Esophagus muscularis mucosa (tissue), 4 donors: ENCODE measurements around the gene GBF1. TPM values are rescaled to one million over a fixed set of nuclear protein-coding genes. Genes with fewer than 3 reads are reported as not detected.

Experiments used
- DNase-seq: peaks from one replicate; pipeline ENCODE4 v3.0.0-alpha.2; 2017; ENCODE audit errors: extremely low spot score
- H3K27ac ChIP-seq, 4 donors: fragments of 200-600 bp; sonication (generic); replicated peaks in 1 of 4; 1 replicate in 3 of 4; 2 replicates in 1 of 4; pipeline ENCODE4 v1.5.1; 2016 to 2019; ENCODE audit warnings: mild to moderate bottlenecking in 1 of 4
- H3K27me3 ChIP-seq, 4 donors: fragments of 200-600 bp; sonication (generic); one replicate each; pipeline versions ENCODE4 v1.5.1 to v1.6.0; 2016 to 2019
- H3K36me3 ChIP-seq, 4 donors: fragments of 200-600 bp; sonication (generic); one replicate each; pipeline ENCODE4 v1.5.1; 2016 to 2019
- H3K4me1 ChIP-seq, 4 donors: fragments of 200-600 bp; sonication (generic); one replicate each; pipeline ENCODE4 v1.5.1; 2016 to 2019
- H3K4me3 ChIP-seq, 4 donors: fragments of 200-600 bp; sonication (generic); 1 replicate in 2 of 4; 2 replicates in 2 of 4; pipeline ENCODE4 v1.5.1; 2016 to 2019; ENCODE audit warnings: mild to moderate bottlenecking in 4 of 4, moderate library complexity in 1 of 4
- H3K9me3 ChIP-seq, 4 donors: fragments of 200-600 bp; sonication (generic); 1 replicate in 3 of 4; 2 replicates in 1 of 4; pipeline ENCODE4 v1.5.1; 2016 to 2019
- CTCF ChIP-seq, 3 experiments: fragments of 200-600 bp in 2 of 3; fragments of 450-650 bp in 1 of 3; sonication (generic) in 2 of 3; IDR thresholded peaks; one replicate each; pipeline ENCODE4 v1.5.1; 2017 to 2019; ENCODE audit warnings: antibody characterized with exemption in 3 of 3, mild to moderate bottlenecking in 2 of 3, moderate library complexity in 1 of 3
- EP300 ChIP-seq: sonication (generic); formaldehyde crosslinking; IDR thresholded peaks from one replicate; pipeline ENCODE4 v1.6.1; 2017; ENCODE audit warnings: antibody characterized with exemption
- POLR2A ChIP-seq: fragments of 450-650 bp; IDR thresholded peaks from one replicate; pipeline ENCODE4 v1.6.1; 2017; ENCODE audit warnings: antibody characterized with exemption, moderate library complexity, mild to moderate bottlenecking, low read depth
- POLR2AphosphoS5 ChIP-seq, 2 donors: sonication (generic); formaldehyde crosslinking; IDR thresholded peaks; one replicate each; pipeline ENCODE4 v1.6.1; 2017; ENCODE audit warnings: antibody characterized with exemption in 2 of 2
- WGBS: methylation state at CpG from one replicate; pipeline ENCODE4 v1.1.5; 2018; 5-methylcytosine and 5-hydroxymethylcytosine counted together
- intact Hi-C: fragments of 100-400 bp; cut with DNase I; formaldehyde crosslinking; loops from one replicate; pipeline ENCODE4 v1.15.1; 2023
- total RNA-seq, 4 donors: library from RNA; depleted of rRNA; stranded (reverse); fragments of >200 nt; gene quantifications; one replicate each; pipeline versions ENCODE4 v1.1.0 to v1.2.1, GENCODE V29; 2016

The GBF1 gene
- total RNA-seq, 4 donors from 2014 or later, result 33.1 to 52.4 (median 40.0) TPM

GRCh38 chr10:102354451-102354850, 109.1 kb downstream of the GBF1 start:
- no peak for DNase-seq
- H3K4me3 ChIP-seq, result no peak overlapping the region
- no peak for TF ChIP-seq CTCF (IDR thresholded peaks at IDR 0.05)
- no peak for TF ChIP-seq POLR2A
- no peak for TF ChIP-seq EP300
- TF ChIP-seq POLR2AphosphoS5 (IDR thresholded peaks at IDR 0.05), result no peak
- H3K27me3 ChIP-seq, result no peaks in the 10 kb centered on the region
- WGBS, result 81% methylated on average over 3 of the region's 3 CpGs
- no peaks in the 10 kb centered on the region for H3K4me1 ChIP-seq
- intact Hi-C loops, result loop anchor here (5.0 kb wide), 1 partner anchor 187 kb away; no protein-coding TSS in a partner anchor
- H3K36me3 ChIP-seq, result peaks cover 46 to 97% (median 80%) of the 10 kb centered on the region in 4 donors
- no peak overlapping the region for H3K27ac ChIP-seq
- no peaks in the 10 kb centered on the region for H3K9me3 ChIP-seq

- Histone ChIP-seq H3K27ac (no peak overlapping the region), H3K4me1 (no peaks in the 10 kb centered on the region), H3K36me3 (peaks cover 62 to 97% (median 90%) of the 10 kb centered on the region in 4 donors), H3K4me3 (no peak overlapping the region), H3K9me3 (no peaks in the 10 kb centered on the region), H3K27me3 (no peaks in the 10 kb centered on the region)
- 98% methylated on average over 4 of the region's 4 CpGs for WGBS
- intact Hi-C loops, result no loop called here
- TF ChIP-seq POLR2A, result no peak
- no peak for TF ChIP-seq POLR2AphosphoS5 (IDR thresholded peaks at IDR 0.05)
- no peak for TF ChIP-seq EP300
- DNase-seq, result no peak
These were observed 113.5 kb downstream of the GBF1 start for GRCh38 chr10:102358712-102359382.

- 100% methylated on average over 1 of the region's 1 CpG for WGBS
- intact Hi-C loops, result no loop called here
- no peak for DNase-seq
- no peaks in the 10 kb centered on the region for H3K4me1 ChIP-seq
- no peaks in the 10 kb centered on the region for H3K9me3 ChIP-seq
- H3K27ac ChIP-seq, result no peak overlapping the region
- no peaks in the 10 kb centered on the region for H3K27me3 ChIP-seq
- TF ChIP-seq EP300 (no peak), CTCF (IDR thresholded peaks at IDR 0.05) (no peak), POLR2AphosphoS5 (IDR thresholded peaks at IDR 0.05) (no peak), POLR2A (no peak)
- no peak overlapping the region for H3K4me3 ChIP-seq
- peaks cover 94 to 100% (median 100%) of the 10 kb centered on the region in 4 donors for H3K36me3 ChIP-seq
These were observed 122.1 kb downstream of the GBF1 start for GRCh38 chr10:102367441-102367840.

- TF ChIP-seq POLR2A (no peak), EP300 (no peak), POLR2AphosphoS5 (IDR thresholded peaks at IDR 0.05) (no peak), CTCF (IDR thresholded peaks at IDR 0.05) (no peak)
- WGBS, result 70% methylated on average over 3 of the region's 3 CpGs
- DNase-seq, result no peak
- Histone ChIP-seq H3K27ac (no peak overlapping the region), H3K4me3 (no peak overlapping the region), H3K9me3 (no peaks in the 10 kb centered on the region), H3K4me1 (no peaks in the 10 kb centered on the region), H3K27me3 (no peaks in the 10 kb centered on the region), H3K36me3 (peaks cover 92 to 100% (median 97%) of the 10 kb centered on the region in 4 donors)
- intact Hi-C loops, result no loop called here
These were observed 122.7 kb downstream of the GBF1 start for GRCh38 chr10:102368077-102368476.

- 100% methylated on average over 2 of the region's 2 CpGs for WGBS
- Histone ChIP-seq H3K36me3 (peaks cover 87 to 100% (median 95%) of the 10 kb centered on the region in 4 donors), H3K9me3 (no peaks in the 10 kb centered on the region), H3K4me1 (no peaks in the 10 kb centered on the region), H3K27ac (no peak overlapping the region), H3K27me3 (no peaks in the 10 kb centered on the region), H3K4me3 (no peak overlapping the region)
- DNase-seq, result no peak
- TF ChIP-seq POLR2A, result no peak
- no peak for TF ChIP-seq EP300
- no peak for TF ChIP-seq CTCF (IDR thresholded peaks at IDR 0.05)
- TF ChIP-seq POLR2AphosphoS5 (IDR thresholded peaks at IDR 0.05), result no peak
- intact Hi-C loops, result no loop called here
These were observed 126.0 kb downstream of the GBF1 start for GRCh38 chr10:102371295-102371694.
